ENCODE data around the gene DBP.

The DBP gene

GRCh38 chr19:48637948-48638830 is 1.0 kb upstream of the DBP start (continued):
- TF ChIP-seq PRDM6 (tag by site-specific recombination; IDR thresholded peaks at IDR 0.05) (no peak), ZNF510 (tag by site-specific recombination; IDR thresholded peaks at IDR 0.05; ENCODE audit: insufficient replicate concordance) (no peak), ZNF121 (tag by site-specific recombination; IDR thresholded peaks at IDR 0.05) (peak; percentile 39; the same call in 1 of the 2 replicates), ZNF488 (tag by site-specific recombination; IDR thresholded peaks at IDR 0.05) (no peak), ZNF843 (tag by site-specific recombination; IDR thresholded peaks at IDR 0.05) (no peak; the same call in 1 of the 2 replicates), ZFP41 (tag by site-specific recombination; IDR thresholded peaks at IDR 0.05; ENCODE audit: borderline replicate concordance) (no peak), GLIS1 (tag by site-specific recombination; IDR thresholded peaks at IDR 0.05) (no peak), SP3 (tag by site-specific recombination; IDR thresholded peaks at IDR 0.05) (no peak), BCL11B (tag by site-specific recombination; IDR thresholded peaks at IDR 0.05; ENCODE audit: low read depth) (no peak), ZNF394 (tag by site-specific recombination; IDR thresholded peaks at IDR 0.05; ENCODE audit: borderline replicate concordance) (no peak; the same call in 1 of the 2 replicates), HOXC10 (CRISPR knock-in tag; IDR thresholded peaks at IDR 0.05) (no peak), ZSCAN30 (tag by site-specific recombination; IDR thresholded peaks at IDR 0.05) (0 out of 2 replicates have a peak, but pooled peaks have one; percentile 7), ZNF792 (tag by site-specific recombination; IDR thresholded peaks at IDR 0.05) (no peak), ZNF266 (tag by site-specific recombination; IDR thresholded peaks at IDR 0.05; ENCODE audit: low read depth) (no peak), ZNF449 (tag by site-specific recombination; IDR thresholded peaks at IDR 0.05) (no peak; the same call in 1 of the 2 replicates), HOXD13 (CRISPR knock-in tag; IDR thresholded peaks at IDR 0.05; ENCODE audit: borderline replicate concordance) (no peak), ZSCAN16 (tag by site-specific recombination; IDR thresholded peaks at IDR 0.05) (no peak), ZNF610 (tag by site-specific recombination; IDR thresholded peaks at IDR 0.05; ENCODE audit: borderline replicate concordance) (no peak), EGR2 (tag by site-specific recombination; IDR thresholded peaks at IDR 0.05; ENCODE audit: low read depth) (no peak), ZSCAN18 (tag by site-specific recombination; IDR thresholded peaks at IDR 0.05) (peak; percentile 34; the same call in 1 of the 2 replicates), SP2 (tag by site-specific recombination; IDR thresholded peaks at IDR 0.05) (no peak), KLF1 (tag by site-specific recombination; IDR thresholded peaks at IDR 0.05) (no peak), ZNF658 (tag by site-specific recombination; IDR thresholded peaks at IDR 0.05) (no peak), SP7 (tag by site-specific recombination; IDR thresholded peaks at IDR 0.05) (peak; percentile 53; the same call in 1 of the 2 replicates), BCL6B (tag by site-specific recombination; IDR thresholded peaks at IDR 0.05) (no peak; the same call in 1 of the 2 replicates), ZNF148 (tag by site-specific recombination; IDR thresholded peaks at IDR 0.05; ENCODE audit: borderline replicate concordance) (no peak; the same call in 1 of the 2 replicates), ZNF239 (tag by site-specific recombination; IDR thresholded peaks at IDR 0.05) (no peak), ZNF211 (tag by site-specific recombination; IDR thresholded peaks at IDR 0.05; ENCODE audit: low read depth) (no peak), ZNF2 (tag by site-specific recombination; IDR thresholded peaks at IDR 0.05) (peak; percentile 59; the same call in 1 of the 2 replicates), ZNF37A (tag by site-specific recombination; IDR thresholded peaks at IDR 0.05) (no peak)
